Prostate gland (tissue), 2 donors: ENCODE measurements around the gene PSMG1.
"Not testable (repeated sequence)": the region's sequence is repeated elsewhere in the genome, so short reads cannot be mapped to it uniquely, and the experiment has no call there.

Experiments
- POLR2A ChIP-seq: fragments of 450-650 bp; IDR thresholded peaks from one replicate; pipeline ENCODE4 v1.6.1; 2016; ENCODE audit warnings: antibody characterized with exemption, mild to moderate bottlenecking
- POLR2AphosphoS5 ChIP-seq: sonication (generic); formaldehyde crosslinking; IDR thresholded peaks from one replicate; pipeline ENCODE4 v1.6.1; 2017; ENCODE audit warnings: antibody characterized with exemption
- TF ChIP-seq, protein P1 (sequence below), 4 experiments: fragments of 200-600 bp in 2 of 4; fragments of 450-650 bp in 2 of 4; sonication (generic) in 2 of 4; IDR thresholded peaks; 1 replicate in 3 of 4; 2 replicates in 1 of 4; pipeline ENCODE4 v1.5.1; 2016 to 2019; ENCODE audit warnings: antibody characterized with exemption in 4 of 4, mild to moderate bottlenecking in 2 of 4, moderate library complexity in 2 of 4

DNA sequence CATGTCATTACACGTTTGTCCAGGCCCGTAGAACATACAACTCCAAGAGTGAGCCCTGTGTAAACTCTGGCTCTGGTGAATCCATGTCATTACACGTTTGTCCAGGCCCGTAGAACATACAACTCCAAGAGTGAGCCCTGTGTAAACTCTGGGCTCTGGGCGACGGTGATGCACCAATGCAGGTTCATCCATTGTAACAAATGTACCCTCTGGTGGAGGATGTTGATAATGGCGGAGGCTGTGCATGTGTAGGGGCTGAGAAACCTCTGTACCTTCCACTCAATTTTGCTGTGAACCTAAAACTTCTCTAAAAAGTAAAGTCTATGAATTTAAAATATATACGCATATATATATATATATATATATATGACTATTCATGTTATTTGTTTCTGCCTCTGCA, 47.1 kb downstream of the PSMG1 start:
- TF ChIP-seq, protein P1, sequence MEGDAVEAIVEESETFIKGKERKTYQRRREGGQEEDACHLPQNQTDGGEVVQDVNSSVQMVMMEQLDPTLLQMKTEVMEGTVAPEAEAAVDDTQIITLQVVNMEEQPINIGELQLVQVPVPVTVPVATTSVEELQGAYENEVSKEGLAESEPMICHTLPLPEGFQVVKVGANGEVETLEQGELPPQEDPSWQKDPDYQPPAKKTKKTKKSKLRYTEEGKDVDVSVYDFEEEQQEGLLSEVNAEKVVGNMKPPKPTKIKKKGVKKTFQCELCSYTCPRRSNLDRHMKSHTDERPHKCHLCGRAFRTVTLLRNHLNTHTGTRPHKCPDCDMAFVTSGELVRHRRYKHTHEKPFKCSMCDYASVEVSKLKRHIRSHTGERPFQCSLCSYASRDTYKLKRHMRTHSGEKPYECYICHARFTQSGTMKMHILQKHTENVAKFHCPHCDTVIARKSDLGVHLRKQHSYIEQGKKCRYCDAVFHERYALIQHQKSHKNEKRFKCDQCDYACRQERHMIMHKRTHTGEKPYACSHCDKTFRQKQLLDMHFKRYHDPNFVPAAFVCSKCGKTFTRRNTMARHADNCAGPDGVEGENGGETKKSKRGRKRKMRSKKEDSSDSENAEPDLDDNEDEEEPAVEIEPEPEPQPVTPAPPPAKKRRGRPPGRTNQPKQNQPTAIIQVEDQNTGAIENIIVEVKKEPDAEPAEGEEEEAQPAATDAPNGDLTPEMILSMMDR (IDR thresholded peaks at IDR 0.05): peak in 3 of 4 experiments; percentile 23 to 41 (median 39)
- TF ChIP-seq POLR2A, POLR2AphosphoS5: not testable (repeated sequence)
